A549 (cell line): Measurements from ENCODE around the gene CACNA1D.

Experiments used
- CEBPB ChIP-seq, 2 experiments: fragments of >200 bp in 1 of 2; sonication (Bioruptor Twin) in 1 of 2; formaldehyde crosslinking in 1 of 2; IDR thresholded peaks; 2 replicates each; pipeline ENCODE4 v1.6.1; 2012 to 2016
- CHD4 ChIP-seq: fragments of 200-600 bp; sonication (generic); IDR thresholded peaks from 2 replicates; pipeline ENCODE4 v1.6.1; 2016; ENCODE audit warnings: antibody characterized with exemption, mild to moderate bottlenecking, borderline replicate concordance
- CTCF ChIP-seq: fragments of >200 bp; sonication (Bioruptor Twin); formaldehyde crosslinking; IDR thresholded peaks from 3 replicates; pipeline ENCODE4 v1.5.1; 2016
- EP300 ChIP-seq, 2 experiments: fragments of >200 bp; sonication (Bioruptor Twin); formaldehyde crosslinking; IDR thresholded peaks; 2 replicates in 1 of 2; 3 replicates in 1 of 2; pipeline ENCODE4 v1.6.1; 2016 to 2017
- HMGXB4 ChIP-seq: fragments of 250-450 bp; sonication (Bioruptor Pico); IDR thresholded peaks from 2 replicates; pipeline ENCODE4 v1.5.0; 2021; ENCODE audit warnings: mild to moderate bottlenecking, moderate library complexity, borderline replicate concordance
- KDM5A ChIP-seq: fragments of 200-600 bp; sonication (generic); IDR thresholded peaks from 2 replicates; pipeline ENCODE4 v1.6.1; 2016; ENCODE audit warnings: antibody characterized with exemption, mild to moderate bottlenecking
- MAFK ChIP-seq: fragments of 450-650 bp; IDR thresholded peaks from 2 replicates; pipeline ENCODE4 v1.6.1; 2014; ENCODE audit not compliant: partially characterized antibody
- NFE2L2 ChIP-seq: fragments of 150-350 bp; conservative IDR thresholded peaks from 2 replicates; pipeline ENCODE4 v1.6.1; 2014; ENCODE audit warnings: low read length
- SMC3 ChIP-seq: fragments of >200 bp; sonication (Bioruptor Twin); formaldehyde crosslinking; IDR thresholded peaks from 3 replicates; pipeline ENCODE4 v1.6.1; 2018; ENCODE audit warnings: inconsistent platforms
- USF2 ChIP-seq: fragments of 450-650 bp; IDR thresholded peaks from 2 replicates; pipeline ENCODE4 v1.6.1; 2014; ENCODE audit warnings: antibody characterized with exemption

- TF ChIP-seq CHD4: no peak
- TF ChIP-seq HMGXB4 (CRISPR knock-in tag): no peak
- TF ChIP-seq CTCF: no peak
- no peak for TF ChIP-seq MAFK
- TF ChIP-seq EP300 (IDR thresholded peaks at IDR 0.05): no peak
- no peak for TF ChIP-seq NFE2L2
- no peak for TF ChIP-seq SMC3
- TF ChIP-seq KDM5A: no peak
- no peak for TF ChIP-seq USF2
- TF ChIP-seq CEBPB (IDR thresholded peaks at IDR 0.05): no peak
Measured at GRCh38 chr3:53808496-53808895, 314.1 kb downstream of the CACNA1D start.
